H9 (cell line): ENCODE measurements around the gene PPP1R13B. TPM values are rescaled to one million over a fixed set of nuclear protein-coding genes. Genes with fewer than 3 reads are reported as not detected.

Source experiments
- DNase-seq: peaks from one replicate; pipeline ENCODE4 v3.0.0-alpha.2; 2017
- H2AFZ ChIP-seq: one replicate; pipeline ENCODE4 v1.6.1; 2013; ENCODE audit warnings: mild to moderate bottlenecking, low read length, control low read depth, moderate library complexity
- H2AK5ac ChIP-seq: 2 replicates; pipeline ENCODE4 v1.6.1; 2013; ENCODE audit warnings: low read length, control low read depth, mixed read lengths; ENCODE audit not compliant: insufficient read length
- H2BK120ac ChIP-seq: one replicate; pipeline ENCODE4 v1.6.1; 2013; ENCODE audit warnings: low read depth, mild to moderate bottlenecking, low read length, control low read depth, inconsistent platforms; ENCODE audit not compliant: poor library complexity, severe bottlenecking
- H2BK12ac ChIP-seq: 2 replicates; pipeline ENCODE4 v1.6.1; 2013; ENCODE audit warnings: low read length, control low read depth, mixed read lengths, low read depth; ENCODE audit not compliant: insufficient read length
- H2BK15ac ChIP-seq: 2 replicates; pipeline ENCODE4 v1.6.1; 2013; ENCODE audit warnings: low read depth, low read length, control low read depth
- H2BK20ac ChIP-seq: one replicate; pipeline ENCODE4 v1.6.1; 2013; ENCODE audit warnings: low read depth, mild to moderate bottlenecking, low read length, control low read depth, inconsistent platforms; ENCODE audit not compliant: poor library complexity, severe bottlenecking
- H2BK5ac ChIP-seq: 2 replicates; pipeline ENCODE4 v1.6.1; 2013; ENCODE audit warnings: low read length, control low read depth, mixed read lengths; ENCODE audit not compliant: insufficient read length
- H3K14ac ChIP-seq: 2 replicates; pipeline ENCODE4 v1.6.1; 2013; ENCODE audit warnings: low read length, control low read depth; ENCODE audit not compliant: insufficient read depth
- H3K18ac ChIP-seq: 2 replicates; pipeline ENCODE4 v1.6.1; 2013; ENCODE audit warnings: low read depth, mild to moderate bottlenecking, mixed read lengths, low read length, control low read depth; ENCODE audit not compliant: insufficient read length
- H3K23ac ChIP-seq: 2 replicates; pipeline ENCODE4 v1.6.1; 2013; ENCODE audit warnings: low read length, control low read depth, mixed read lengths, low read depth; ENCODE audit not compliant: insufficient read length
- H3K23me2 ChIP-seq: 2 replicates; pipeline ENCODE4 v1.6.1; 2013; ENCODE audit warnings: low read depth, mild to moderate bottlenecking, mixed read lengths, low read length, control low read depth; ENCODE audit not compliant: insufficient read length, poor library complexity, severe bottlenecking
- H3K27ac ChIP-seq: 2 replicates; pipeline ENCODE4 v1.5.1; 2013; ENCODE audit warnings: low read length, control low read depth, mixed read lengths, low read depth; ENCODE audit not compliant: insufficient read length
- H3K27me3 ChIP-seq: 2 replicates; pipeline ENCODE4 v1.6.1; 2013; ENCODE audit warnings: low read length, control low read depth, inconsistent platforms; ENCODE audit not compliant: insufficient read depth
- H3K4ac ChIP-seq: 2 replicates; pipeline ENCODE4 v1.6.1; 2013; ENCODE audit warnings: low read depth, mild to moderate bottlenecking, control low read depth, inconsistent platforms, low read length, moderate library complexity
- H3K4me1 ChIP-seq: 2 replicates; pipeline ENCODE4 v1.6.1; 2013; ENCODE audit warnings: low read length, control low read depth, inconsistent platforms; ENCODE audit not compliant: insufficient read depth
- H3K4me2 ChIP-seq: 2 replicates; pipeline ENCODE4 v1.6.1; 2013; ENCODE audit warnings: low read length, control low read depth, mixed read lengths; ENCODE audit not compliant: insufficient read length, insufficient read depth
- H3K56ac ChIP-seq: 2 replicates; pipeline ENCODE4 v1.6.1; 2013; ENCODE audit warnings: low read depth, mild to moderate bottlenecking, mixed read lengths, low read length, control low read depth; ENCODE audit not compliant: insufficient read length
- H3K79me1 ChIP-seq: 2 replicates; pipeline ENCODE4 v1.6.1; 2013; ENCODE audit warnings: low read depth, mild to moderate bottlenecking, moderate library complexity, low read length, control low read depth, inconsistent platforms; ENCODE audit not compliant: insufficient read depth, poor library complexity, severe bottlenecking
- H3K79me2 ChIP-seq: 2 replicates; pipeline ENCODE4 v1.6.1; 2013; ENCODE audit warnings: low read length, control low read depth, inconsistent platforms; ENCODE audit not compliant: insufficient read depth
- H3K9ac ChIP-seq: 2 replicates; pipeline ENCODE4 v1.6.1; 2013; ENCODE audit warnings: low read length, control low read depth, mixed read lengths; ENCODE audit not compliant: insufficient read length; ENCODE audit errors: extremely low read depth
- H3K9me3 ChIP-seq: one replicate; pipeline ENCODE4 v1.6.1; 2013; ENCODE audit warnings: low read depth, low read length, inconsistent platforms; ENCODE audit not compliant: control insufficient read depth
- H3T11ph ChIP-seq: one replicate; pipeline ENCODE4 v1.6.1; 2013; ENCODE audit warnings: mild to moderate bottlenecking, low read length, control low read depth, inconsistent platforms
- H4K20me1 ChIP-seq: one replicate; pipeline ENCODE4 v1.6.1; 2013; ENCODE audit not compliant: control insufficient read depth, insufficient read length, insufficient read depth
- H4K5ac ChIP-seq: 2 replicates; pipeline ENCODE4 v1.6.1; 2013; ENCODE audit warnings: low read depth, mild to moderate bottlenecking, mixed read lengths, low read length, control low read depth; ENCODE audit not compliant: insufficient read length
- H4K8ac ChIP-seq: replicated peaks from 2 replicates; pipeline ENCODE4 v1.6.1; 2013; ENCODE audit warnings: low read length, control low read depth, mixed read lengths, low read depth; ENCODE audit not compliant: insufficient read length
- H4K91ac ChIP-seq: 2 replicates; pipeline ENCODE4 v1.6.1; 2013; ENCODE audit warnings: low read depth, mild to moderate bottlenecking, moderate library complexity, mixed read lengths, low read length, control low read depth; ENCODE audit not compliant: insufficient read length
- H3K27ac Mint-ChIP-seq, 3 experiments: 2 replicates in 2 of 3; 3 replicates in 1 of 3; pipeline ENCODE4 v1.8.0; 2020 to 2021; ENCODE audit warnings: mixed read lengths in 3 of 3, mild to moderate bottlenecking in 1 of 3, moderate library complexity in 1 of 3
- H3K27me3 Mint-ChIP-seq: 2 replicates; pipeline ENCODE4 v1.8.0; 2021; ENCODE audit warnings: low read depth, mild to moderate bottlenecking, moderate library complexity, mixed read lengths
- H3K36me3 Mint-ChIP-seq, 3 experiments: 2 replicates in 2 of 3; 3 replicates in 1 of 3; pipeline ENCODE4 v1.8.0; 2020 to 2021; ENCODE audit warnings: low read depth in 3 of 3, mixed read lengths in 3 of 3; ENCODE audit not compliant: insufficient read depth in 1 of 3
- H3K4me1 Mint-ChIP-seq, 2 experiments: 2 replicates each; pipeline ENCODE4 v1.8.0; 2020; ENCODE audit warnings: mixed read lengths in 2 of 2
- H3K4me3 Mint-ChIP-seq, 2 experiments: 2 replicates in 1 of 2; 3 replicates in 1 of 2; pipeline ENCODE4 v1.8.0; 2020 to 2021; ENCODE audit warnings: mild to moderate bottlenecking in 2 of 2, mixed read lengths in 2 of 2, moderate library complexity in 1 of 2
- H3K9me3 Mint-ChIP-seq, 2 experiments: 2 replicates in 1 of 2; 3 replicates in 1 of 2; pipeline ENCODE4 v1.8.0; 2020; ENCODE audit warnings: mild to moderate bottlenecking in 2 of 2, mixed read lengths in 2 of 2, moderate library complexity in 1 of 2
- WGBS: extraction: QIAGEN DNeasy Blood & Tissue Kit; methylation state at CpG from one replicate; pipeline ENCODE4 v1.1.7; 2013; ENCODE audit warnings: missing lambda C conversion rate, low lambda C conversion rate, mixed read lengths; ENCODE audit not compliant: insufficient read length; ENCODE audit errors: extremely low coverage; 5-methylcytosine and 5-hydroxymethylcytosine counted together
- total RNA-seq: library from RNA; stranded (reverse); gene quantifications from 2 replicates; pipeline ENCODE4 v1.2.1, GENCODE V29; 2021
- TF ChIP-seq, protein P1 (sequence below): fragments of 200-600 bp; sonication (generic); conservative IDR thresholded peaks from 3 replicates; pipeline ENCODE4 v1.8.0; 2021; ENCODE audit warnings: antibody characterized with exemption, mild to moderate bottlenecking

The PPP1R13B gene
- total RNA-seq, 1 experiment from 2014 or later = 6.0 TPM

DNA sequence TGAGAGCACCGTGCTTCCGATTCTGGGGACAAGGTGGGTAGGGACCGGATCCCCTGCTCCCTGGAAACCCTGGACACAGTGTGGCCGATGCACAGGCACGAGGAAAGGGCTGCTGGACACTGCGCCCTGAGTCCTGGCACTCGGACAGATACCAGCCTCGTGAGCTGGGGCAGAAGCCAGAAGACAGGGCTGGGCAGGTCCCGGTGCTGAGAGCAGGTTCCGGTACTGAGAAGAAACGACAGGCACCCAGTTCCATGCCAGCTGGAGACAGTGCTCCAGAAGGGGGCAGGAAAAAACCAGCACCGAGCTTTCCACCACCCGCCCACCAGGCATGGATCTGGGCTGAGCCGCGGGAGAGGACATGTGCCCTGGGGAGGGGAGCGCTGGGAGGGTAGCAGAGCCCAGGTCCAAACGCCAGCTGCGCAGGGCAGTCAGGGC is 138.6 kb downstream of the PPP1R13B start:
- Histone ChIP-seq H3K14ac (no peak overlapping the region), H2AK5ac (no peak overlapping the region), H4K5ac (no peak overlapping the region), H2BK15ac (no peak overlapping the region), H3K9ac (no peak overlapping the region), H3K4me2 (no peak overlapping the region), H3K23ac (no peak overlapping the region), H3K79me1 (no peaks in the 10 kb centered on the region), H3K4ac (no peak overlapping the region), H3K23me2 (no peaks in the 10 kb centered on the region), H3K27ac (no peak overlapping the region), H2AFZ (no peak overlapping the region), H3K18ac (no peak overlapping the region), H4K8ac (no peak overlapping the region), H3T11ph (no peak overlapping the region), H3K79me2 (no peaks in the 10 kb centered on the region), H2BK20ac (no peak overlapping the region), H2BK12ac (no peak overlapping the region), H2BK120ac (no peak overlapping the region), H3K27me3 (no peaks in the 10 kb centered on the region), H3K9me3 (no peaks in the 10 kb centered on the region), H3K56ac (no peak overlapping the region), H2BK5ac (no peak overlapping the region), H4K20me1 (no peaks in the 10 kb centered on the region), H3K4me1 (peaks cover 3% of the 10 kb centered on the region; the same call in 1 of the 2 replicates), H4K91ac (no peak overlapping the region)
- peaks cover 27 to 58% (median 42%) of the 10 kb centered on the region in 3 experiments; a peak in 6 of 7 replicates for H3K36me3 Mint-ChIP-seq
- H3K9me3 Mint-ChIP-seq = no peaks in the 10 kb centered on the region; a peak in 2 of 5 replicates
- peak overlapping the region in 1 of 3 experiments; percentile 77; a peak in 2 of 7 replicates for H3K27ac Mint-ChIP-seq
- no CpG with 5 or more reads among the region's 18 CpGs for WGBS
- DNase-seq = no peak
- H3K27me3 Mint-ChIP-seq = no peaks in the 10 kb centered on the region; the same call in 1 of the 2 replicates
- H3K4me3 Mint-ChIP-seq = no peak overlapping the region
- TF ChIP-seq, protein P1, sequence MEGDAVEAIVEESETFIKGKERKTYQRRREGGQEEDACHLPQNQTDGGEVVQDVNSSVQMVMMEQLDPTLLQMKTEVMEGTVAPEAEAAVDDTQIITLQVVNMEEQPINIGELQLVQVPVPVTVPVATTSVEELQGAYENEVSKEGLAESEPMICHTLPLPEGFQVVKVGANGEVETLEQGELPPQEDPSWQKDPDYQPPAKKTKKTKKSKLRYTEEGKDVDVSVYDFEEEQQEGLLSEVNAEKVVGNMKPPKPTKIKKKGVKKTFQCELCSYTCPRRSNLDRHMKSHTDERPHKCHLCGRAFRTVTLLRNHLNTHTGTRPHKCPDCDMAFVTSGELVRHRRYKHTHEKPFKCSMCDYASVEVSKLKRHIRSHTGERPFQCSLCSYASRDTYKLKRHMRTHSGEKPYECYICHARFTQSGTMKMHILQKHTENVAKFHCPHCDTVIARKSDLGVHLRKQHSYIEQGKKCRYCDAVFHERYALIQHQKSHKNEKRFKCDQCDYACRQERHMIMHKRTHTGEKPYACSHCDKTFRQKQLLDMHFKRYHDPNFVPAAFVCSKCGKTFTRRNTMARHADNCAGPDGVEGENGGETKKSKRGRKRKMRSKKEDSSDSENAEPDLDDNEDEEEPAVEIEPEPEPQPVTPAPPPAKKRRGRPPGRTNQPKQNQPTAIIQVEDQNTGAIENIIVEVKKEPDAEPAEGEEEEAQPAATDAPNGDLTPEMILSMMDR = no peak
- peaks cover 16 to 20% of the 10 kb centered on the region in 2 experiments for H3K4me1 Mint-ChIP-seq
